Endodermal cell (in vitro differentiated cells): Measurements from ENCODE around the gene STRA8. TPM values are rescaled to one million over a fixed set of nuclear protein-coding genes. Genes with fewer than 3 reads are reported as not detected.
"Not testable (repeated sequence)": the region's sequence is repeated elsewhere in the genome, so short reads cannot be mapped to it uniquely, and the experiment has no call there.

Experiments
- DNase-seq: peaks from one replicate; pipeline ENCODE4 v3.0.0-alpha.2; 2017
- H3K27ac ChIP-seq: 2 replicates; pipeline ENCODE4 v1.5.1; 2013; ENCODE audit warnings: mild to moderate bottlenecking, low read depth, low read length, moderate library complexity
- H3K27me3 ChIP-seq: 2 replicates; pipeline ENCODE4 v1.6.1; 2013; ENCODE audit warnings: mild to moderate bottlenecking, low read length, moderate library complexity; ENCODE audit not compliant: insufficient read depth, control insufficient read depth, poor library complexity, severe bottlenecking
- H3K36me3 ChIP-seq: 2 replicates; pipeline ENCODE4 v1.7.0; 2013; ENCODE audit warnings: mild to moderate bottlenecking, low read length, moderate library complexity; ENCODE audit not compliant: control insufficient read depth, insufficient read depth
- H3K4me1 ChIP-seq: one replicate; pipeline ENCODE4 v1.7.0; 2013; ENCODE audit warnings: low read length; ENCODE audit not compliant: control insufficient read depth, insufficient read depth
- H3K4me3 ChIP-seq: 2 replicates; pipeline ENCODE4 v1.5.1; 2013; ENCODE audit warnings: mild to moderate bottlenecking, low read length, moderate library complexity
- H3K9ac ChIP-seq: 2 replicates; pipeline ENCODE4 v1.6.1; 2013; ENCODE audit warnings: mild to moderate bottlenecking, low read length, moderate library complexity; ENCODE audit not compliant: poor library complexity, severe bottlenecking; ENCODE audit errors: extremely low read depth
- H3K9me3 ChIP-seq: 2 replicates; pipeline ENCODE4 v1.6.1; 2013; ENCODE audit warnings: mild to moderate bottlenecking, low read length, moderate library complexity; ENCODE audit not compliant: control insufficient read depth
- H3K27ac Mint-ChIP-seq: 2 replicates; pipeline ENCODE4 v1.8.0; 2020; ENCODE audit warnings: mixed read lengths
- H3K27me3 Mint-ChIP-seq: 2 replicates; pipeline ENCODE4 v1.8.0; 2021; ENCODE audit warnings: mild to moderate bottlenecking, mixed read lengths; ENCODE audit not compliant: insufficient read depth
- H3K36me3 Mint-ChIP-seq: 2 replicates; pipeline ENCODE4 v1.8.0; 2020; ENCODE audit warnings: low read depth, mixed read lengths
- H3K4me1 Mint-ChIP-seq: 2 replicates; pipeline ENCODE4 v1.8.0; 2020; ENCODE audit warnings: mixed read lengths
- H3K4me3 Mint-ChIP-seq: 2 replicates; pipeline ENCODE4 v1.8.0; 2020; ENCODE audit warnings: mild to moderate bottlenecking, moderate library complexity, mixed read lengths
- H3K9me3 Mint-ChIP-seq: 2 replicates; pipeline ENCODE4 v1.8.0; 2020; ENCODE audit warnings: mild to moderate bottlenecking, mixed read lengths
- CTCF ChIP-seq: fragments of 200-600 bp; sonication (generic); conservative IDR thresholded peaks from 2 replicates; pipeline ENCODE4 v1.5.0; 2021; ENCODE audit warnings: antibody characterized with exemption, mild to moderate bottlenecking
- WGBS, 2 experiments: methylation state at CpG; one replicate each; pipeline versions ENCODE4 v1.1.5 to v1.1.7; 2013; ENCODE audit warnings: missing lambda C conversion rate in 2 of 2, mixed read lengths in 1 of 2; ENCODE audit not compliant: insufficient coverage in 1 of 2, insufficient read length in 1 of 2; 5-methylcytosine and 5-hydroxymethylcytosine counted together
- total RNA-seq, 2 donors: library from RNA; stranded (reverse); fragmentation: NEBNext Ultra II Directional in 1 of 2; extraction: Animal tissue kit (Norgen Biotek cat#: 25700) in 1 of 2; gene quantifications; 2 replicates in 1 of 2; 3 replicates in 1 of 2; pipeline ENCODE4 v1.2.1, GENCODE V29; 2021

The STRA8 gene
- total RNA-seq, 2 donors from 2014 or later: not detected

GRCh38 chr7:135232720-135233119 lies 918 bp upstream of the STRA8 start:
- Histone ChIP-seq H3K4me1 (no peaks in the 10 kb centered on the region), H3K9me3 (no peaks in the 10 kb centered on the region), H3K9ac (no peak overlapping the region), H3K4me3 (no peak overlapping the region), H3K36me3 (no peaks in the 10 kb centered on the region), H3K27me3 (no peaks in the 10 kb centered on the region), H3K27ac (no peak overlapping the region)
- TF ChIP-seq CTCF: peak; percentile 64
- Mint-ChIP-seq H3K36me3 (no peaks in the 10 kb centered on the region), H3K27ac (no peak overlapping the region), H3K27me3 (no peaks in the 10 kb centered on the region), H3K4me3 (no peak overlapping the region), H3K9me3 (no peaks in the 10 kb centered on the region), H3K4me1 (no peaks in the 10 kb centered on the region)
- WGBS, 2 experiments: 90 to 92% methylated on average over 12 to 13 of the region's 13 CpGs
- peak; percentile 76 for DNase-seq

- H3K9ac ChIP-seq, H3K4me1 Mint-ChIP-seq, H3K4me3 Mint-ChIP-seq, H3K9me3 Mint-ChIP-seq, H3K9me3 ChIP-seq, H3K27me3 Mint-ChIP-seq, H3K4me3 ChIP-seq, H3K27me3 ChIP-seq, H3K36me3 ChIP-seq, DNase-seq, H3K4me1 ChIP-seq, H3K27ac Mint-ChIP-seq, H3K36me3 Mint-ChIP-seq, H3K27ac ChIP-seq: not testable (repeated sequence)
- WGBS, 2 experiments: 90 to 94% methylated on average over 2 to 14 of the region's 14 CpGs
Observed at GRCh38 chr7:135234095-135234494, 457 bp downstream of the STRA8 start.

GRCh38 chr7:135234727-135235126 lies 1.1 kb downstream of the STRA8 start:
- no peaks in the 10 kb centered on the region for H3K36me3 Mint-ChIP-seq
- 86 to 95% methylated on average over 4 of the region's 4 CpGs for WGBS, 2 experiments
- no peak for DNase-seq

More at GRCh38 chr7:135234727-135235126, 1.1 kb downstream of the STRA8 start:
- no peaks in the 10 kb centered on the region for H3K27me3 ChIP-seq
- H3K27me3 Mint-ChIP-seq: no peaks in the 10 kb centered on the region
- no peak overlapping the region for H3K27ac Mint-ChIP-seq
- no peaks in the 10 kb centered on the region for H3K4me1 ChIP-seq
- no peaks in the 10 kb centered on the region for H3K9me3 Mint-ChIP-seq
- no peak for TF ChIP-seq CTCF
- peaks cover 6% of the 10 kb centered on the region for H3K4me1 Mint-ChIP-seq
- no peaks in the 10 kb centered on the region for H3K9me3 ChIP-seq
- no peak overlapping the region for H3K9ac ChIP-seq
- H3K27ac ChIP-seq: no peak overlapping the region
- H3K4me3 ChIP-seq: no peak overlapping the region
- no peak overlapping the region for H3K4me3 Mint-ChIP-seq
- no peaks in the 10 kb centered on the region for H3K36me3 ChIP-seq
